Peyer's patch (tissue), 4 donors: Measurements from ENCODE around the gene TNFAIP8L1. TPM values are rescaled to one million over a fixed set of nuclear protein-coding genes. Genes with fewer than 3 reads are reported as not detected.

ENCODE experiments used
- DNase-seq, 3 donors: peaks; one replicate each; pipeline ENCODE4 v3.0.0-alpha.2; 2017 to 2019
- H3K27ac ChIP-seq, 4 donors: fragments of 200-600 bp; sonication (generic); one replicate each; pipeline ENCODE4 v1.5.1; 2016 to 2019
- H3K27me3 ChIP-seq, 2 donors: fragments of 200-600 bp; sonication (generic); one replicate each; pipeline ENCODE4 v1.5.1; 2019
- H3K36me3 ChIP-seq, 3 donors: fragments of 200-600 bp; sonication (generic); one replicate each; pipeline ENCODE4 v1.5.1; 2016 to 2019
- H3K4me1 ChIP-seq, 4 donors: fragments of 200-600 bp; sonication (generic); one replicate each; pipeline ENCODE4 v1.5.1; 2016 to 2019
- H3K4me3 ChIP-seq, 4 donors: fragments of 200-600 bp; sonication (generic); 1 replicate in 3 of 4; 2 replicates in 1 of 4; pipeline ENCODE4 v1.5.1; 2016 to 2019; ENCODE audit warnings: mild to moderate bottlenecking in 1 of 4
- H3K9me3 ChIP-seq, 4 donors: fragments of 200-600 bp; sonication (generic); one replicate each; pipeline ENCODE4 v1.5.1; 2016 to 2019; ENCODE audit warnings: mild to moderate bottlenecking in 1 of 4
- CTCF ChIP-seq, 6 experiments: fragments of 450-650 bp in 4 of 6; fragments of 200-600 bp in 2 of 6; sonication (generic) in 1 of 6; IDR thresholded peaks; one replicate each; pipeline ENCODE4 v1.5.1; 2017 to 2019; ENCODE audit warnings: antibody characterized with exemption in 6 of 6, mild to moderate bottlenecking in 3 of 6, moderate library complexity in 1 of 6
- POLR2A ChIP-seq, 2 donors: fragments of 450-650 bp; IDR thresholded peaks; one replicate each; pipeline ENCODE4 v1.5.1; 2017; ENCODE audit warnings: antibody characterized with exemption in 2 of 2, mild to moderate bottlenecking in 2 of 2, moderate library complexity in 2 of 2
- total RNA-seq, 4 donors: library from RNA; depleted of rRNA; stranded (reverse); fragments of >200 nt; gene quantifications; one replicate each; pipeline ENCODE4 v1.1.0, GENCODE V29; 2016

Gene TNFAIP8L1
- total RNA-seq, 4 donors from 2014 or later, result 7.0 to 16.5 (median 11.0) TPM

GRCh38 chr19:4636761-4637160 is 2.6 kb upstream of the TNFAIP8L1 start:
- peak overlapping the region in 1 of 4 donors; percentile 70 for H3K27ac ChIP-seq
- no peak for DNase-seq
- no peaks in the 10 kb centered on the region for H3K27me3 ChIP-seq
- H3K4me1 ChIP-seq, result peaks cover 0 to 32% (median 10%) of the 10 kb centered on the region in 4 donors
- H3K4me3 ChIP-seq, result peak overlapping the region in 3 of 4 donors; percentile 55 to 57 (median 57)
- no peak for TF ChIP-seq POLR2A (IDR thresholded peaks at IDR 0.05)
- TF ChIP-seq CTCF (IDR thresholded peaks at IDR 0.05), result no peak
- H3K36me3 ChIP-seq, result no peaks in the 10 kb centered on the region
- no peaks in the 10 kb centered on the region for H3K9me3 ChIP-seq

DNA sequence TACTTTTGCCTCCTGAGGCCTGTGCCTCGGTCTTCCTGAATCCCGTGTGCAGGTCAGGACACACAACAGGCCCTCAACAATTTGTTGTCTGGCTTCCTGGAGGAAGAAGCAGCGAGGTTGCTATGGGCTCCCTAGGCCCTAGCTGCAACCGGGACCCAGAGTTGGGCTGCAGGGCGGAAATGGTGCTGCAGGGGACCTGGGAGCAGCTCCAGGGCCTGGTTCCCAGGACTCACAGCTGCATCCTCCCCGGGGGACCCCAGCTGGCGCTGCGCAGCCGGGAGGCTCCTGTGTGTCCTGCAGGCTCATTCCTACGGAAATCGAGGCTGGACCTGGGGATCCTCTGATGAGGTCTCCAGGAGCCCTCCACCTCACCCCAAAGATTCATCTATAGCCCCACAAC is 999 bp upstream of the TNFAIP8L1 start:
- Histone ChIP-seq H3K4me3 (no peak overlapping the region), H3K4me1 (peaks cover 0 to 33% (median 10%) of the 10 kb centered on the region in 4 donors)
- DNase-seq, result no peak

DNA sequence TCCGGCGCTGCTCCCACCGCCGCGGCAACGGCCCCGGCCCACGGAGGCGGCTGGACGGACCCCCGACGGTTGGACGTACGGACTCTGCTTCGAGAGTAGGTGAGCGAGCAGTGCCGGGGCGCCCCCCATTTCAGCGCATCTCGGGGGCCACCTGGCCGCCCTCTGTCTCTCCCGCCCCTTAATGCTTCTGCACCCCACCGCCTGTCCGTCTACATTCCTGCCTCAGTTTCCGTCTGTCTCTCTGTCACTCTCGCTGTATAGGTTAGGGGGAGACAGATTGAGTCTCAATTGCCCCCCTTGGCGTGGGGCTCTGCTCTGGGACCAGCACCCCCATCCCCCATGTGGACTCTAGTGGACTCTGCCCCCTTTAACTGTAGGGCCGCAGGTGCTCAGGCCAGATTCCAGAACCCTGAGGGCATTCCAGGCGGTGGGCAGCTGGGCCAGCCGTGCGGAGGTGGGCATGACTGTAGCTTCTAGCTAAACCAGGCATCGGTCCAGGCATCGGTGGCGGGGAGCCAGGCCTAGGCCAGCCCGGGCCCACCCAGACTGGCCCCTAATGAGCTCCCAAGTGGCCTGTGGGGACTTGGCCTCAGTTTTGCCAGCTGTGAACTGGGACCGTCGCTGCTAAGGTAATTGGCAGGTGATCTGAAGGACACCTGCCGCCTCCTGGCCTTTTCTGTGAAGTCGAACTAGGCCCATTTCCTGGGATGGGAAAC is 373 bp downstream of the TNFAIP8L1 start:
- H3K9me3 ChIP-seq, result no peaks in the 10 kb centered on the region
- no peaks in the 10 kb centered on the region for H3K27me3 ChIP-seq
- no peak for TF ChIP-seq CTCF (IDR thresholded peaks at IDR 0.05)
- TF ChIP-seq POLR2A (IDR thresholded peaks at IDR 0.05), result peak in 1 of 2 donors; percentile 12
- H3K27ac ChIP-seq, result peak overlapping the region; percentile 51 to 79 (median 76)
- H3K36me3 ChIP-seq, result no peaks in the 10 kb centered on the region
- H3K4me1 ChIP-seq, result peaks cover 0 to 33% (median 10%) of the 10 kb centered on the region in 4 donors
- H3K4me3 ChIP-seq, result peak overlapping the region; percentile 66 to 92 (median 78)
- peak in 2 of 3 donors; percentile 61 to 63 for DNase-seq

More for the DNA sequence above, 999 bp upstream of the TNFAIP8L1 start:
- peak overlapping the region; percentile 42 to 84 (median 66) for H3K27ac ChIP-seq
- no peaks in the 10 kb centered on the region for H3K9me3 ChIP-seq
- no peak for TF ChIP-seq POLR2A (IDR thresholded peaks at IDR 0.05)
- no peak for TF ChIP-seq CTCF (IDR thresholded peaks at IDR 0.05)
- no peaks in the 10 kb centered on the region for H3K36me3 ChIP-seq
- no peaks in the 10 kb centered on the region for H3K27me3 ChIP-seq

GRCh38 chr19:4640247-4641000 is 1.1 kb downstream of the TNFAIP8L1 start:
- peaks cover 0 to 33% (median 10%) of the 10 kb centered on the region in 4 donors for H3K4me1 ChIP-seq
- H3K27ac ChIP-seq, result peak overlapping the region; percentile 51 to 79 (median 76)
- no peaks in the 10 kb centered on the region for H3K9me3 ChIP-seq
- TF ChIP-seq POLR2A (IDR thresholded peaks at IDR 0.05) (no peak), CTCF (IDR thresholded peaks at IDR 0.05) (no peak)
- H3K36me3 ChIP-seq, result no peaks in the 10 kb centered on the region
- DNase-seq, result peak in 2 of 3 donors; percentile 64 to 65
- peak overlapping the region; percentile 66 to 92 (median 78) for H3K4me3 ChIP-seq
- no peaks in the 10 kb centered on the region for H3K27me3 ChIP-seq

DNA sequence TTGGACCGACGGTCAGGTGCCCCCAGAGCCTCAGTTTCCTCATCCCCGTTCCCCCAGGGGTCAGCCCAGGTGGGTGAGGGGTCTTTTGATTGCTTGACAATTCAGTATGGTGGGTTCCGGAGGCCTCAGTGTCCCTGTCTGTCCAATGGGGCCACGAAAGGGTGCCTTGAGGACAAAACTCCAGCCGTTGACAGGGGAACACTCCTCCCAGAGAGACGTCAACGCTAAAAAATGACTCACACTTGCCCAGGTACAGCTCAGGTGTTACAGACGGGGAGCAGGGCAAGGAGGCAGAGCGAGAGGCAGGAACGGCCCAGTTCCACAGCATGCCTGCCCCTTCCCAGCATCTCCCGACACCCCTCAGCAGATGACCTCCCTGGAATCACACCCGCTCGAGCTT is 1.8 kb downstream of the TNFAIP8L1 start:
- TF ChIP-seq CTCF (IDR thresholded peaks at IDR 0.05), result no peak
- no peak for TF ChIP-seq POLR2A (IDR thresholded peaks at IDR 0.05)
- Histone ChIP-seq H3K4me3 (peak overlapping the region in 2 of 4 donors; percentile 66 to 92), H3K36me3 (no peaks in the 10 kb centered on the region), H3K27ac (peak overlapping the region in 1 of 4 donors; percentile 51), H3K4me1 (peaks cover 0 to 28% (median 10%) of the 10 kb centered on the region in 4 donors), H3K27me3 (no peaks in the 10 kb centered on the region), H3K9me3 (no peaks in the 10 kb centered on the region)
- DNase-seq, result no peak
